HCT116 (cell line): ENCODE results near the gene SLC27A3. TPM values are rescaled to one million over a fixed set of nuclear protein-coding genes. Genes with fewer than 3 reads are reported as not detected.

Experiments used
- ATAC-seq: fragments of 200-7000 bp; cut with Tn5 transposase; 2 replicates; pipeline ENCODE4 v1.9.1; 2020; ENCODE audit warnings: mild to moderate bottlenecking, moderate library complexity
- BruUV-seq: library from RNA; stranded (reverse); fragments of 400-500 nt; replicated peaks from 2 replicates; lab custom pipeline; 2021; lab: Mats Ljungman, UMichigan
- CTCF ChIA-PET: fragments of 300-600 bp; sonication (Branson Sonifier 250); formaldehyde crosslinking; loops from one replicate; lab custom pipeline; 2021; ENCODE audit warnings: antibody characterized with exemption; lab: Charles Lee
- POLR2A ChIA-PET: fragments of 300-600, 350-600 bp; sonication (Branson Sonifier 250); formaldehyde crosslinking; loops from one replicate; lab custom pipeline; 2021; ENCODE audit warnings: antibody characterized with exemption; lab: Charles Lee
- RAD21 ChIA-PET, 2 experiments: fragments of 300-600 bp; sonication (Branson Sonifier 250); formaldehyde crosslinking; loops; one replicate each; lab custom pipeline; 2023; ENCODE audit warnings: low total read pairs in 2 of 2; ENCODE audit not compliant: uncharacterized antibody in 2 of 2, unreplicated experiment in 2 of 2, low non-redundant PET in 1 of 2; lab: Charles Lee
- DNase-seq: peaks from one replicate; pipeline ENCODE4 v3.0.0-alpha.2; 2010; ENCODE audit warnings: low read depth, low spot score
- H2AFZ ChIP-seq: fragments of 200-600 bp; shearing (Covaris generic), sonication (generic); 2 replicates; pipeline ENCODE4 v1.6.1; 2017; ENCODE audit warnings: low read depth, mixed run types, mixed read lengths, antibody characterized with exemption, low read length; ENCODE audit not compliant: poor library complexity, severe bottlenecking
- H3K27ac ChIP-seq: 2 replicates; pipeline ENCODE4 v1.5.1; 2012; ENCODE audit warnings: low read depth, low read length
- H3K27me3 ChIP-seq: fragments of 200-600 bp; sonication (generic); 2 replicates; pipeline ENCODE4 v1.6.1; 2016; ENCODE audit warnings: mixed run types, low read length, mixed read lengths; ENCODE audit not compliant: insufficient read depth
- H3K36me3 ChIP-seq, 2 experiments: fragments of 200-500 bp in 1 of 2; fragments of 200-600 bp in 1 of 2; sonication (Bioruptor generic) in 1 of 2; sonication (generic) in 1 of 2; 2 replicates each; pipeline versions ENCODE4 v1.5.1 to v1.6.1; 2014 to 2016; ENCODE audit warnings: low read length in 2 of 2, inconsistent platforms in 1 of 2, mixed read lengths in 1 of 2, mixed run types in 1 of 2; ENCODE audit not compliant: insufficient read depth in 2 of 2, control insufficient read depth in 1 of 2
- H3K4me1 ChIP-seq, 2 experiments: fragments of 200-600 bp in 1 of 2; sonication (generic) in 1 of 2; 2 replicates each; pipeline versions ENCODE4 v1.5.1 to v1.6.1; 2012 to 2017; ENCODE audit warnings: low read length in 2 of 2, inconsistent platforms in 1 of 2, mild to moderate bottlenecking in 1 of 2, mixed read lengths in 1 of 2, mixed run types in 1 of 2, moderate library complexity in 1 of 2; ENCODE audit not compliant: insufficient read depth in 2 of 2, control insufficient read depth in 1 of 2
- H3K4me2 ChIP-seq: fragments of 200-600 bp; sonication (generic); 2 replicates; pipeline ENCODE4 v1.6.1; 2017; ENCODE audit warnings: mixed run types, low read length, mixed read lengths
- H3K4me3 ChIP-seq, 2 experiments: fragments of 200-600 bp in 1 of 2; sonication (generic) in 1 of 2; replicated peaks in 1 of 2; 2 replicates each; pipeline ENCODE4 v1.5.1; 2011 to 2016; ENCODE audit warnings: low read length in 2 of 2, control low read depth in 1 of 2, low read depth in 1 of 2, mild to moderate bottlenecking in 1 of 2, mixed read lengths in 1 of 2, mixed run types in 1 of 2
- H3K79me2 ChIP-seq: fragments of 200-600 bp; sonication (generic); 2 replicates; pipeline ENCODE4 v1.6.1; 2017; ENCODE audit warnings: mild to moderate bottlenecking, mixed run types, low read length, moderate library complexity, mixed read lengths; ENCODE audit not compliant: insufficient read depth
- H3K9ac ChIP-seq: fragments of 200-600 bp; sonication (generic); 2 replicates; pipeline ENCODE4 v1.6.1; 2016; ENCODE audit warnings: low read length, mixed read lengths
- H3K9me2 ChIP-seq: fragments of 200-600 bp; sonication (generic), shearing (Covaris generic); 2 replicates; pipeline ENCODE4 v1.6.1; 2017; ENCODE audit warnings: mixed run types, mild to moderate bottlenecking, moderate library complexity; ENCODE audit not compliant: insufficient read depth
- H3K9me3 ChIP-seq, 2 experiments: fragments of 200-500 bp in 1 of 2; fragments of 200-600 bp in 1 of 2; sonication (Bioruptor generic) in 1 of 2; sonication (generic) in 1 of 2; 2 replicates each; pipeline ENCODE4 v1.6.1; 2014 to 2017; ENCODE audit warnings: low read length in 2 of 2, mixed read lengths in 2 of 2, inconsistent platforms in 1 of 2, low read depth in 1 of 2, mild to moderate bottlenecking in 1 of 2, mixed run types in 1 of 2, moderate library complexity in 1 of 2; ENCODE audit not compliant: control insufficient read depth in 1 of 2, insufficient read depth in 1 of 2
- H4K20me1 ChIP-seq: fragments of 200-600 bp; sonication (generic), shearing (Covaris generic); 2 replicates; pipeline ENCODE4 v1.6.1; 2017; ENCODE audit warnings: mixed run types, mild to moderate bottlenecking, moderate library complexity; ENCODE audit not compliant: insufficient read depth
- intact Hi-C: fragments of 100-400 bp; cut with micrococcal nuclease; formaldehyde crosslinking; loops from 2 replicates; pipeline ENCODE4 v1.10.0; 2022
- total RNA-seq: library from RNA; stranded (reverse); gene quantifications from one replicate; pipeline ENCODE4 v1.2.1, GENCODE V29; 2021; ENCODE audit not compliant: unreplicated experiment
- TF ChIP-seq, protein P1 (sequence below): IDR thresholded peaks from 2 replicates; pipeline ENCODE4 v1.6.1; 2012; ENCODE audit warnings: low read depth
- TF ChIP-seq, protein P2 (sequence below), 3 experiments: fragments of 200-600 bp in 1 of 3; sonication (generic) in 1 of 3; IDR thresholded peaks in 2 of 3; conservative IDR thresholded peaks in 1 of 3; 2 replicates each; pipeline ENCODE4 v1.5.1; 2012 to 2017; ENCODE audit warnings: low read depth in 2 of 3, low read length in 2 of 3, antibody characterized with exemption in 1 of 3, borderline replicate concordance in 1 of 3, control low read depth in 1 of 3, mild to moderate bottlenecking in 1 of 3, mixed read lengths in 1 of 3, mixed run types in 1 of 3, moderate library complexity in 1 of 3; ENCODE audit not compliant: insufficient read depth in 1 of 3

The SLC27A3 gene
- total RNA-seq, 1 experiment from 2014 or later, result 14.3 TPM

DNA sequence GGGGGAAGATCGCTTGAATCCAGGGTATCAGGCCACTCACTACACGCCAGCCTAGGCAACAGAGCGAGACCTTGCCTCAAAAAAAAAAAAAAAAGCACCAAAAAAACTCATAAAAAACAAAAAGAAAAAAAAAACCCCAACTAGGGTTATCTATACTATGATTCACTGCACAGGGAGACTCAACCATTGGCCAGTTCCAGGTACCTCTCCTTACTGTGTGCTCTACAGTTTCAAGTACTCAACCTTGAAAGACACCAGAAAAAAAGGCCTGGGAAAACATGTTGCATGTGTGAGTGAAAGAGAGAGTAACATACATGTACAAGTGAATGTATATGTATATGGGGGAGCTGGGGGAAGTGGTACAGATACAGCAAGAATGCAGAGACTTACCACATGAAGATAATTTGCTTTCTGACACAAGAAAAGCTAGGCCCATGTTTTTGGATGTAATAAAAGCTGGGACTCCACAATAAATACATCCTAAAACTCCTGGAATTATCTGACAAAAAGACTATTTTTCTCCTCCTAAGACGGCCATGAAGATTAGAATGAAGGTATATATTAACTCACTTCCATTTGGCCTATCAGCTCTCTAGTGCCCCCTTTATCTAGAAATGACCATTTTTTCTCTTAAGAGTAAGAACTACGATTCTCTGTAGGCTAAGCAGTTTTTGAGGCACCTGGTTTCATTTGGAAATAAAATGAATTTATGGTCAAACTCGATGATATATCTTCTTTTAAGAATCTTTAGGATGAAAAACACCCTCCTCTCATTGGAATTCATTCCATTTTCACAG, 52.2 kb downstream of the SLC27A3 start:
- no peaks in the 10 kb centered on the region for H4K20me1 ChIP-seq
- no peaks in the 10 kb centered on the region for H3K9me3 ChIP-seq
- H2AFZ ChIP-seq, result no peak overlapping the region
- peaks cover 0 to 14% of the 10 kb centered on the region in 2 experiments; a peak in 3 of 4 replicates for H3K36me3 ChIP-seq
- TF ChIP-seq, protein P1, sequence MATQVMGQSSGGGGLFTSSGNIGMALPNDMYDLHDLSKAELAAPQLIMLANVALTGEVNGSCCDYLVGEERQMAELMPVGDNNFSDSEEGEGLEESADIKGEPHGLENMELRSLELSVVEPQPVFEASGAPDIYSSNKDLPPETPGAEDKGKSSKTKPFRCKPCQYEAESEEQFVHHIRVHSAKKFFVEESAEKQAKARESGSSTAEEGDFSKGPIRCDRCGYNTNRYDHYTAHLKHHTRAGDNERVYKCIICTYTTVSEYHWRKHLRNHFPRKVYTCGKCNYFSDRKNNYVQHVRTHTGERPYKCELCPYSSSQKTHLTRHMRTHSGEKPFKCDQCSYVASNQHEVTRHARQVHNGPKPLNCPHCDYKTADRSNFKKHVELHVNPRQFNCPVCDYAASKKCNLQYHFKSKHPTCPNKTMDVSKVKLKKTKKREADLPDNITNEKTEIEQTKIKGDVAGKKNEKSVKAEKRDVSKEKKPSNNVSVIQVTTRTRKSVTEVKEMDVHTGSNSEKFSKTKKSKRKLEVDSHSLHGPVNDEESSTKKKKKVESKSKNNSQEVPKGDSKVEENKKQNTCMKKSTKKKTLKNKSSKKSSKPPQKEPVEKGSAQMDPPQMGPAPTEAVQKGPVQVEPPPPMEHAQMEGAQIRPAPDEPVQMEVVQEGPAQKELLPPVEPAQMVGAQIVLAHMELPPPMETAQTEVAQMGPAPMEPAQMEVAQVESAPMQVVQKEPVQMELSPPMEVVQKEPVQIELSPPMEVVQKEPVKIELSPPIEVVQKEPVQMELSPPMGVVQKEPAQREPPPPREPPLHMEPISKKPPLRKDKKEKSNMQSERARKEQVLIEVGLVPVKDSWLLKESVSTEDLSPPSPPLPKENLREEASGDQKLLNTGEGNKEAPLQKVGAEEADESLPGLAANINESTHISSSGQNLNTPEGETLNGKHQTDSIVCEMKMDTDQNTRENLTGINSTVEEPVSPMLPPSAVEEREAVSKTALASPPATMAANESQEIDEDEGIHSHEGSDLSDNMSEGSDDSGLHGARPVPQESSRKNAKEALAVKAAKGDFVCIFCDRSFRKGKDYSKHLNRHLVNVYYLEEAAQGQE, result no peak
- TF ChIP-seq, protein P2, sequence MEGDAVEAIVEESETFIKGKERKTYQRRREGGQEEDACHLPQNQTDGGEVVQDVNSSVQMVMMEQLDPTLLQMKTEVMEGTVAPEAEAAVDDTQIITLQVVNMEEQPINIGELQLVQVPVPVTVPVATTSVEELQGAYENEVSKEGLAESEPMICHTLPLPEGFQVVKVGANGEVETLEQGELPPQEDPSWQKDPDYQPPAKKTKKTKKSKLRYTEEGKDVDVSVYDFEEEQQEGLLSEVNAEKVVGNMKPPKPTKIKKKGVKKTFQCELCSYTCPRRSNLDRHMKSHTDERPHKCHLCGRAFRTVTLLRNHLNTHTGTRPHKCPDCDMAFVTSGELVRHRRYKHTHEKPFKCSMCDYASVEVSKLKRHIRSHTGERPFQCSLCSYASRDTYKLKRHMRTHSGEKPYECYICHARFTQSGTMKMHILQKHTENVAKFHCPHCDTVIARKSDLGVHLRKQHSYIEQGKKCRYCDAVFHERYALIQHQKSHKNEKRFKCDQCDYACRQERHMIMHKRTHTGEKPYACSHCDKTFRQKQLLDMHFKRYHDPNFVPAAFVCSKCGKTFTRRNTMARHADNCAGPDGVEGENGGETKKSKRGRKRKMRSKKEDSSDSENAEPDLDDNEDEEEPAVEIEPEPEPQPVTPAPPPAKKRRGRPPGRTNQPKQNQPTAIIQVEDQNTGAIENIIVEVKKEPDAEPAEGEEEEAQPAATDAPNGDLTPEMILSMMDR (IDR thresholded peaks at IDR 0.05 in 2 of 3, conservative IDR thresholded peaks at IDR 0.05 in 1 of 3; ENCODE audit: borderline replicate concordance in 1 of 3, insufficient read depth in 1 of 3, low read depth in 2 of 3, low read length in 2 of 3), result peak in 2 of 3 experiments; percentile 23 to 26; a peak in 2 of 6 replicates
- H3K4me3 ChIP-seq, result no peak overlapping the region
- no peak for ATAC-seq
- no peaks in the 10 kb centered on the region for H3K9me2 ChIP-seq
- POLR2A ChIA-PET, result interaction anchor here (0.6 kb wide), 1 partner anchor 28 kb away, joined by 6 read pairs; no protein-coding TSS in a partner anchor
- H3K4me1 ChIP-seq, result no peaks in the 10 kb centered on the region
- BruUV-seq, result TSS peak; percentile 48
- peaks cover 5% of the 10 kb centered on the region; the same call in 1 of the 2 replicates for H3K79me2 ChIP-seq
- RAD21 ChIA-PET, result interaction anchor here in 1 of 2 experiments (0.7 kb wide), 2 partner anchors 16 to 1258 kb away, joined by 3 to 8 read pairs; no protein-coding TSS in a partner anchor
- no peaks in the 10 kb centered on the region for H3K27me3 ChIP-seq
- no peak overlapping the region for H3K4me2 ChIP-seq
- intact Hi-C loops, result no loop called here
- no peak for DNase-seq
- H3K9ac ChIP-seq, result no peak overlapping the region
- H3K27ac ChIP-seq, result no peak overlapping the region
- CTCF ChIA-PET, result interaction anchor here (1.3 kb wide), 1 partner anchor 119 kb away, joined by 3 read pairs; the partner anchor contains the start of gene DENND4B

Other genes with a start within 250 kb of the SLC27A3 start
- gene S100A6, start 239.4 kb upstream of the SLC27A3 start, total RNA-seq, result 1,633 TPM
- 6.0 TPM for gene S100A5, start 234.5 kb upstream of the SLC27A3 start, total RNA-seq
- gene S100A4, start 229.6 kb upstream of the SLC27A3 start, total RNA-seq, result 384 TPM
- gene S100A3, start 226.1 kb upstream of the SLC27A3 start, total RNA-seq, result 4.2 TPM
- gene S100A2, start 209.6 kb upstream of the SLC27A3 start, total RNA-seq, result 24.8 TPM
- gene S100A16, start 162.3 kb upstream of the SLC27A3 start, total RNA-seq, result 196 TPM
- 252 TPM for gene S100A14, start 159.1 kb upstream of the SLC27A3 start, total RNA-seq
- 143 TPM for gene S100A13, start 147.9 kb upstream of the SLC27A3 start, total RNA-seq
- gene S100A1, start 147.0 kb upstream of the SLC27A3 start, total RNA-seq, result 0.30 TPM
- 110 TPM for gene CHTOP, start 141.3 kb upstream of the SLC27A3 start, total RNA-seq
- gene SNAPIN, start 116.7 kb upstream of the SLC27A3 start, total RNA-seq, result 39.1 TPM
- 335 TPM for gene ILF2, start 104.4 kb upstream of the SLC27A3 start, total RNA-seq
- gene NPR1, start 96.7 kb upstream of the SLC27A3 start, total RNA-seq, result 0.07 TPM
- 47.6 TPM for gene INTS3, start 47.4 kb upstream of the SLC27A3 start, total RNA-seq
- 50.2 TPM for gene GATAD2B, start 147.6 kb downstream of the SLC27A3 start, total RNA-seq
- 70.8 TPM for gene DENND4B, start 171.3 kb downstream of the SLC27A3 start, total RNA-seq
- 33.8 TPM for gene CRTC2, start 183.2 kb downstream of the SLC27A3 start, total RNA-seq
- 51.5 TPM for gene SLC39A1, start 188.1 kb downstream of the SLC27A3 start, total RNA-seq
- 15.3 TPM for gene CREB3L4, start 192.5 kb downstream of the SLC27A3 start, total RNA-seq
- gene JTB, start 202.3 kb downstream of the SLC27A3 start, total RNA-seq, result 123 TPM
- gene RAB13, start 210.9 kb downstream of the SLC27A3 start, total RNA-seq, result 93.6 TPM
- gene RPS27, start 215.4 kb downstream of the SLC27A3 start, total RNA-seq, result 1,905 TPM